GM13976 (cell line): Measurements from ENCODE around the gene NOL4L.
"Not testable (repeated sequence)": the region's sequence is repeated elsewhere in the genome, so short reads cannot be mapped to it uniquely, and the experiment has no call there.

Source experiments
- DNase-seq: peaks from one replicate; pipeline ENCODE4 v3.0.0; 2012; ENCODE audit warnings: low spot score
- CTCF ChIP-seq: IDR thresholded peaks from 2 replicates; pipeline ENCODE4 v1.5.1; 2012; ENCODE audit warnings: borderline replicate concordance, mild to moderate bottlenecking; ENCODE audit not compliant: insufficient read depth; ENCODE audit errors: extremely low read depth, missing control alignments, control extremely low read depth
- in situ Hi-C: fragments of 300-500 bp; cut with MboI; formaldehyde crosslinking; loops from one replicate; pipeline ENCODE4 v1.12.0; 2022; ENCODE audit warnings: low sequenced_read_pairs, mixed read lengths, inconsistent platforms; ENCODE audit not compliant: unreplicated experiment

The NOL4L gene

GRCh38 chr20:32470940-32471339 is 114.2 kb downstream of the NOL4L start:
- in situ Hi-C loops = no loop called here
- TF ChIP-seq CTCF = no peak
- no peak for DNase-seq

GRCh38 chr20:32470025-32470861 is 114.9 kb downstream of the NOL4L start:
- no peak for DNase-seq

GRCh38 chr20:32468860-32469259 is 116.3 kb downstream of the NOL4L start:
- in situ Hi-C loops = no loop called here
- TF ChIP-seq CTCF = no peak
- DNase-seq = no peak

More at GRCh38 chr20:32470025-32470861, 114.9 kb downstream of the NOL4L start:
- no peak for TF ChIP-seq CTCF
- in situ Hi-C loops = no loop called here

GRCh38 chr20:32468313-32468640 is 116.9 kb downstream of the NOL4L start:
- TF ChIP-seq CTCF = no peak
- in situ Hi-C loops = no loop called here
- no peak for DNase-seq

GRCh38 chr20:32467506-32468312 is 117.4 kb downstream of the NOL4L start:
- in situ Hi-C loops = no loop called here
- no peak for DNase-seq
- TF ChIP-seq CTCF = no peak

GRCh38 chr20:32466739-32467505 is 118.2 kb downstream of the NOL4L start:
- in situ Hi-C loops = no loop called here
- no peak for DNase-seq
- TF ChIP-seq CTCF = no peak

- in situ Hi-C loops, DNase-seq: not testable (repeated sequence)
These were observed 119.0 kb downstream of the NOL4L start for GRCh38 chr20:32465901-32466675.
